Astrocyte of the cerebellum (primary cell): ENCODE data around the gene WDR44.

Source experiments
- DNase-seq: peaks from one replicate; pipeline ENCODE4 v3.0.0-alpha.2; 2011; ENCODE audit warnings: low read depth
- H3K4me3 ChIP-seq: 2 replicates; pipeline ENCODE4 v1.5.1; 2011; ENCODE audit warnings: mild to moderate bottlenecking, low read depth, low read length, moderate library complexity
- CTCF ChIP-seq: IDR thresholded peaks from 2 replicates; pipeline ENCODE4 v1.5.1; 2012; ENCODE audit warnings: low read length, low read depth, moderate library complexity, mild to moderate bottlenecking; ENCODE audit errors: missing control alignments
- in situ Hi-C: cut with HindIII; loops from 2 replicates; pipeline ENCODE4 v1.10.0; 2017; ENCODE audit warnings: low sequenced_read_pairs

Gene WDR44

DNA sequence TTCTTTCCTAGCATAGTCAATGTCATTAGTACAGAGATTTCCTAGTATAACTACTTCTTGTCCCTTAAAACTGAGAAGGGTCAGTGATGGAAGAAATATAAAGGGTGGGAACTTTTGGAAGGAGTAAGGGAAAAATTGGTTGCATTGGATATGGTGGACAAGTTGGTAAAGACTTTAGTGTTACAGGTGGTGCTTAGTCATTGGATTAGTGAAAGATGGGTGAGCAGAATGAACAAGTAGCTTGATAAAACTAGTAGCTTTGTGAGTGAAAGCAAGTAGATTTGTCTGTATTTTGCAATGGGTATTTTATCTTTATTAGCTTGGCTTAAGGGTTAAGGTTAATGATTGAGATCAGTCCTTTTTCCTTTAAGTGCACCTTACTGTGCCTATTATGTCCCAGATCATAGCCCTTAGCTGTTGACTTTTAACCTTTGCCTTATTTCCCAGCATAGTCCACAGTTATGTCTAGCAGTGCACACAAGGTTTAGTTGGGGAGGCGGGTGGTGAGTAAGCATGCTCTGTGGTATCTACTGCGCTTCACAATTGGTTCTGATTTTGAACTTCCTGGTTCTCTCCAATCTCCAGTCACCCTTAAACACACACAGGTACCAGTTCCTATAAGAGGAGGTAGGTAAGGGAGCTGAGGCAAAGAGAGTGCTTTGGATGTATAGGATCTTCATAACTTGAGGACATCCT, 9.5 kb downstream of the WDR44 start:
- no peak overlapping the region for H3K4me3 ChIP-seq
- in situ Hi-C loops: no loop called here
- no peak for TF ChIP-seq CTCF
- DNase-seq: no peak

GRCh38 chrX:118356154-118356701, 10.3 kb downstream of the WDR44 start:
- no peak for TF ChIP-seq CTCF
- DNase-seq: no peak
- H3K4me3 ChIP-seq: no peak overlapping the region
- in situ Hi-C loops: no loop called here

GRCh38 chrX:118360429-118361125, 14.7 kb downstream of the WDR44 start:
- H3K4me3 ChIP-seq: no peak overlapping the region
- DNase-seq: no peak
- TF ChIP-seq CTCF: no peak
- in situ Hi-C loops: no loop called here

DNA sequence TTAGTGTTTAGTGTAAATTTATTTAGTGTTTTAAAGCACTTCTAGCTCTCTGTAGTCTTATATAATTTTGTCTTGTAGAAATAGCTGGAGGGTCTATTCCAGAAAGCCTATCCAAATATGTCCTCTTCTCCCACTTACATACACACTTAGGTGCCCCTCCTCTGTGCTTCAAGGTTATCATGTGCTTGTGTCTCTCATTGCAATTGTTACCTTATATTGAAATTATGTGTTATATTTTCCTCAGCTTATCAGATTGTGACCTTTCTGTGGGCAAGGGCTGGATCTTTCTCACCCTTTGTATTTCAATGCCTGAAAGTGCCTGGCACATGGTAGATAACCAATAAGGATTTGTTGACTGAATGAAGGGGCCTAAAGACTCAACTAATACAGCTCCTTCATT, 18.4 kb downstream of the WDR44 start:
- no peak overlapping the region for H3K4me3 ChIP-seq
- in situ Hi-C loops: no loop called here
- no peak for DNase-seq
- no peak for TF ChIP-seq CTCF

- TF ChIP-seq CTCF: no peak
- H3K4me3 ChIP-seq: no peak overlapping the region
- DNase-seq: no peak
- in situ Hi-C loops: no loop called here
Observed at GRCh38 chrX:118367338-118367737, 21.4 kb downstream of the WDR44 start.

DNA sequence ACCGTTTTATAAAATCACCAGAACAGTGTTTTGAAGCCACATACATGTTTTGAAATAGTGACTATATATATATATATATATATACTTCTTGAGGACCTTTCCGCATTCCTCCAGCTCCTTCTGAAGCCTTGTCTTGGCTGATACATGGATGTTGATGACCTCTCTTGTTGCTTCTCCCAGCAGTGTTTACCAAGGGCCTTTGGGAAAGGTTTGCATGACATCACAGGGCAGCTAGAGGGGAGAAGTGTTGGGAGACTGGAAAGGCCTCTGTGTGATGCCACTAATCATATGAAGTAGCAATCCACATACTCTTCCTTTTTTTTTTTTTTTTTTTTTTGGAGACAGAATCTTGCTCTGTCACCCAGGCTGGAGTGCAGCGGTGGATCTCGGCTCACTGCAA, 22.5 kb downstream of the WDR44 start:
- in situ Hi-C loops: no loop called here
- TF ChIP-seq CTCF: no peak
- no peak overlapping the region for H3K4me3 ChIP-seq
- DNase-seq: no peak
